Panc1 (cell line): ENCODE measurements around the gene ROBO1. TPM values are rescaled to one million over a fixed set of nuclear protein-coding genes. Genes with fewer than 3 reads are reported as not detected.

Experiments used
- ATAC-seq: fragments of 200-7000 bp; cut with Tn5 transposase; 2 replicates; pipeline ENCODE4 v1.9.1; 2020; ENCODE audit warnings: mild to moderate bottlenecking, moderate library complexity
- BruUV-seq: library from RNA; stranded (reverse); fragments of 400-500 nt; replicated peaks from 2 replicates; lab custom pipeline; 2021; lab: Mats Ljungman, UMichigan
- CTCF ChIA-PET: fragments of 300-600 bp; sonication (Branson Sonifier 250); formaldehyde crosslinking; loops from one replicate; lab custom pipeline; 2022; ENCODE audit warnings: antibody characterized with exemption; lab: Charles Lee
- POLR2A ChIA-PET: fragments of 300-600 bp; sonication (Branson Sonifier 250); formaldehyde crosslinking; loops from one replicate; lab custom pipeline; 2022; ENCODE audit warnings: antibody characterized with exemption; lab: Charles Lee
- DNase-seq: peaks from one replicate; pipeline ENCODE4 v3.0.0-alpha.2; 2010; ENCODE audit warnings: low read depth, low spot score
- H3K27ac ChIP-seq: 2 replicates; pipeline ENCODE4 v1.5.1; 2011; ENCODE audit warnings: mild to moderate bottlenecking, low read length, inconsistent platforms
- H3K27me3 ChIP-seq: fragments of 200-500 bp; sonication (Bioruptor generic); 2 replicates; pipeline ENCODE4 v1.6.0; 2014; ENCODE audit warnings: low read length, inconsistent platforms; ENCODE audit not compliant: control insufficient read depth, insufficient read depth
- H3K36me3 ChIP-seq: fragments of 200-500 bp; sonication (Bioruptor generic); 2 replicates; pipeline ENCODE4 v1.5.1; 2014; ENCODE audit warnings: inconsistent platforms, mild to moderate bottlenecking, low read length, moderate library complexity; ENCODE audit not compliant: control insufficient read depth, insufficient read depth
- H3K4me1 ChIP-seq: 2 replicates; pipeline ENCODE4 v1.5.1; 2011; ENCODE audit warnings: inconsistent platforms, mild to moderate bottlenecking, low read length, moderate library complexity; ENCODE audit not compliant: control insufficient read depth, insufficient read depth
- H3K4me3 ChIP-seq, 2 experiments: 2 replicates each; pipeline ENCODE4 v1.5.1; 2011 to 2012; ENCODE audit warnings: low read depth in 2 of 2, low read length in 2 of 2, mild to moderate bottlenecking in 2 of 2, inconsistent platforms in 1 of 2, moderate library complexity in 1 of 2
- H3K9me3 ChIP-seq: fragments of 200-500 bp; sonication (Bioruptor generic); 2 replicates; pipeline ENCODE4 v1.5.1; 2014; ENCODE audit warnings: low read depth, mild to moderate bottlenecking, inconsistent platforms, low read length, moderate library complexity; ENCODE audit not compliant: control insufficient read depth, insufficient read depth
- POLR2AphosphoS5 ChIP-seq: IDR thresholded peaks from 2 replicates; pipeline ENCODE4 v1.6.1; 2012; ENCODE audit warnings: mild to moderate bottlenecking, low read depth, low read length, moderate library complexity
- SIN3A ChIP-seq: IDR thresholded peaks from 2 replicates; pipeline ENCODE4 v1.6.1; 2012; ENCODE audit warnings: low read depth, mild to moderate bottlenecking, low read length, moderate library complexity, borderline replicate concordance; ENCODE audit not compliant: insufficient read depth
- TCF7L2 ChIP-seq: IDR thresholded peaks from 2 replicates; pipeline ENCODE4 v1.6.1; 2011; ENCODE audit warnings: mild to moderate bottlenecking, low read depth, low read length, inconsistent platforms
- in situ Hi-C: cut with HindIII; loops from 2 replicates; pipeline ENCODE4 v1.10.0; 2016; ENCODE audit warnings: low sequenced_read_pairs, low pct_unique_long_range_greater_than_20kb
- intact Hi-C: fragments of 100-400 bp; cut with micrococcal nuclease; formaldehyde crosslinking; loops from one replicate; pipeline ENCODE4 v1.10.0; 2022; ENCODE audit not compliant: unreplicated experiment
- total RNA-seq: library from RNA; stranded (reverse); gene quantifications from one replicate; pipeline ENCODE4 v1.2.1, GENCODE V29; 2021; ENCODE audit not compliant: unreplicated experiment
- TF ChIP-seq, protein P1 (sequence below): fragments of 450-650 bp; IDR thresholded peaks from 2 replicates; pipeline ENCODE4 v1.5.1; 2017; ENCODE audit warnings: mild to moderate bottlenecking
- TF ChIP-seq, protein P2 (sequence below), 2 experiments: IDR thresholded peaks; 2 replicates each; pipeline ENCODE4 v1.6.1; 2011 to 2012; ENCODE audit warnings: low read depth in 2 of 2, control low read depth in 1 of 2, low read length in 1 of 2, mild to moderate bottlenecking in 1 of 2, moderate library complexity in 1 of 2; ENCODE audit not compliant: insufficient read depth in 1 of 2

Gene ROBO1
- total RNA-seq, 1 experiment from 2014 or later = 61.6 TPM

DNA sequence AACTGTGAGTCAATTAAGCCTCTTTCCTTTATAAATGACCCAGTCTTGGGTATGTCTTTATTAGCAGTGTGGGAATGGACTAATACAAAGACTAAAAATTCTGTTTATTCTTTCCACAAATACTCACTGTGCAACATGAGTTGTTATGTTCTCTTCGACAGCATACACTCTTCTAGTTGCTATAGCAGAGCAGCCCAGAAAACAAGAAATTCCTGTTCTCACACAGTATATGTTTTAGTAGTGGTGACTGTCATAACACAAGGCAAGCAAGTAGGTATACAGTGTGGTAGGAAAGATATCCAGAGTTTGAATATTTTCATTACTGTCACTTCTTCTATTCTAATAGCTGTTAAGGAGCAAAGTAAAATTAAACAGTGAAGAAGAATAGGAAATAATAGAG, 453.3 kb downstream of the ROBO1 start:
- ChIA-PET POLR2A (no interaction called here), CTCF (no interaction called here)
- Histone ChIP-seq H3K27ac (no peak overlapping the region), H3K36me3 (no peaks in the 10 kb centered on the region), H3K4me1 (no peaks in the 10 kb centered on the region), H3K27me3 (no peaks in the 10 kb centered on the region), H3K4me3 (no peak overlapping the region), H3K9me3 (no peaks in the 10 kb centered on the region)
- in situ Hi-C loops (no loop called here), intact Hi-C loops (no loop called here)
- TF ChIP-seq, protein P1, sequence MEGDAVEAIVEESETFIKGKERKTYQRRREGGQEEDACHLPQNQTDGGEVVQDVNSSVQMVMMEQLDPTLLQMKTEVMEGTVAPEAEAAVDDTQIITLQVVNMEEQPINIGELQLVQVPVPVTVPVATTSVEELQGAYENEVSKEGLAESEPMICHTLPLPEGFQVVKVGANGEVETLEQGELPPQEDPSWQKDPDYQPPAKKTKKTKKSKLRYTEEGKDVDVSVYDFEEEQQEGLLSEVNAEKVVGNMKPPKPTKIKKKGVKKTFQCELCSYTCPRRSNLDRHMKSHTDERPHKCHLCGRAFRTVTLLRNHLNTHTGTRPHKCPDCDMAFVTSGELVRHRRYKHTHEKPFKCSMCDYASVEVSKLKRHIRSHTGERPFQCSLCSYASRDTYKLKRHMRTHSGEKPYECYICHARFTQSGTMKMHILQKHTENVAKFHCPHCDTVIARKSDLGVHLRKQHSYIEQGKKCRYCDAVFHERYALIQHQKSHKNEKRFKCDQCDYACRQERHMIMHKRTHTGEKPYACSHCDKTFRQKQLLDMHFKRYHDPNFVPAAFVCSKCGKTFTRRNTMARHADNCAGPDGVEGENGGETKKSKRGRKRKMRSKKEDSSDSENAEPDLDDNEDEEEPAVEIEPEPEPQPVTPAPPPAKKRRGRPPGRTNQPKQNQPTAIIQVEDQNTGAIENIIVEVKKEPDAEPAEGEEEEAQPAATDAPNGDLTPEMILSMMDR = no peak
- TF ChIP-seq POLR2AphosphoS5 = no peak
- TF ChIP-seq TCF7L2 = no peak
- TF ChIP-seq, protein P2, sequence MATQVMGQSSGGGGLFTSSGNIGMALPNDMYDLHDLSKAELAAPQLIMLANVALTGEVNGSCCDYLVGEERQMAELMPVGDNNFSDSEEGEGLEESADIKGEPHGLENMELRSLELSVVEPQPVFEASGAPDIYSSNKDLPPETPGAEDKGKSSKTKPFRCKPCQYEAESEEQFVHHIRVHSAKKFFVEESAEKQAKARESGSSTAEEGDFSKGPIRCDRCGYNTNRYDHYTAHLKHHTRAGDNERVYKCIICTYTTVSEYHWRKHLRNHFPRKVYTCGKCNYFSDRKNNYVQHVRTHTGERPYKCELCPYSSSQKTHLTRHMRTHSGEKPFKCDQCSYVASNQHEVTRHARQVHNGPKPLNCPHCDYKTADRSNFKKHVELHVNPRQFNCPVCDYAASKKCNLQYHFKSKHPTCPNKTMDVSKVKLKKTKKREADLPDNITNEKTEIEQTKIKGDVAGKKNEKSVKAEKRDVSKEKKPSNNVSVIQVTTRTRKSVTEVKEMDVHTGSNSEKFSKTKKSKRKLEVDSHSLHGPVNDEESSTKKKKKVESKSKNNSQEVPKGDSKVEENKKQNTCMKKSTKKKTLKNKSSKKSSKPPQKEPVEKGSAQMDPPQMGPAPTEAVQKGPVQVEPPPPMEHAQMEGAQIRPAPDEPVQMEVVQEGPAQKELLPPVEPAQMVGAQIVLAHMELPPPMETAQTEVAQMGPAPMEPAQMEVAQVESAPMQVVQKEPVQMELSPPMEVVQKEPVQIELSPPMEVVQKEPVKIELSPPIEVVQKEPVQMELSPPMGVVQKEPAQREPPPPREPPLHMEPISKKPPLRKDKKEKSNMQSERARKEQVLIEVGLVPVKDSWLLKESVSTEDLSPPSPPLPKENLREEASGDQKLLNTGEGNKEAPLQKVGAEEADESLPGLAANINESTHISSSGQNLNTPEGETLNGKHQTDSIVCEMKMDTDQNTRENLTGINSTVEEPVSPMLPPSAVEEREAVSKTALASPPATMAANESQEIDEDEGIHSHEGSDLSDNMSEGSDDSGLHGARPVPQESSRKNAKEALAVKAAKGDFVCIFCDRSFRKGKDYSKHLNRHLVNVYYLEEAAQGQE (IDR thresholded peaks at IDR 0.05; ENCODE audit: insufficient read depth in 1 of 2, low read depth in 2 of 2, low read length in 1 of 2) = no peak
- no TSS peak for BruUV-seq
- no peak for ATAC-seq
- no peak for DNase-seq

DNA sequence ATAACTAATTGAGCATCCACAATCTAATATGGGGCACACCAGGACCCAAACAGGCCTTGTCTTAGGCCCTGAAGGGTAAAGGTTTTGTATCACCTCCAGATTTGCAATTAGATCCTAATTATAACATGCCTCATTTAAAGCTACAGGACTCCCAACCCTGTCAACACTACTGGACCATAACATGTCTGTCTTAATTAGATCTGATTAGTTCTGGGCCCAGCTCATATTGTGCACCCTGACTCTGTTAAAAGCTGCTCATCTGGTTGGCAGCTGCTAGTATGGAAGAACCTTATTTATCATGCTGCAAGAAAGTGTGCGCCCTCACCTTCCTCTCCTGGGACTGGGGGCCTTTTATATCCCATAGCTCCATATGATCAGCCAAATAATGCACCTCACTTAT, 457.8 kb downstream of the ROBO1 start:
- TF ChIP-seq, protein P1 = no peak
- TF ChIP-seq TCF7L2 (no peak), SIN3A (no peak), POLR2AphosphoS5 (no peak)
- TF ChIP-seq, protein P2 (IDR thresholded peaks at IDR 0.05; ENCODE audit: insufficient read depth in 1 of 2, low read depth in 2 of 2, low read length in 1 of 2) = no peak
- Histone ChIP-seq H3K9me3 (no peaks in the 10 kb centered on the region), H3K27ac (no peak overlapping the region), H3K27me3 (no peaks in the 10 kb centered on the region), H3K4me1 (no peaks in the 10 kb centered on the region), H3K4me3 (no peak overlapping the region), H3K36me3 (no peaks in the 10 kb centered on the region)
- CTCF ChIA-PET = no interaction called here
- intact Hi-C loops = no loop called here
- in situ Hi-C loops = no loop called here
- BruUV-seq = no TSS peak
- POLR2A ChIA-PET = no interaction called here
- DNase-seq (no peak), ATAC-seq (no peak)
